NB4 (cell line): ENCODE data around the gene SERINC3.

Experiments
- CTCF ChIP-seq: IDR thresholded peaks from one replicate; pipeline ENCODE4 v1.5.1; 2012; ENCODE audit warnings: low read depth, low read length
- MYC ChIP-seq: IDR thresholded peaks from 2 replicates; pipeline ENCODE4 v1.6.1; 2011; ENCODE audit warnings: low read depth, low read length
- POLR2A ChIP-seq: IDR thresholded peaks from 2 replicates; pipeline ENCODE4 v1.6.1; 2011; ENCODE audit warnings: mild to moderate bottlenecking; ENCODE audit not compliant: insufficient read length; ENCODE audit errors: extremely low read depth
- TF ChIP-seq, protein P1 (sequence below): IDR thresholded peaks from 2 replicates; pipeline ENCODE4 v1.6.1; 2011; ENCODE audit warnings: low read depth, low read length

GRCh38 chr20:44504402-44505307 lies 17.2 kb downstream of the SERINC3 start:
- TF ChIP-seq POLR2A = no peak
- TF ChIP-seq CTCF = no peak
- TF ChIP-seq MYC = no peak
- TF ChIP-seq, protein P1, sequence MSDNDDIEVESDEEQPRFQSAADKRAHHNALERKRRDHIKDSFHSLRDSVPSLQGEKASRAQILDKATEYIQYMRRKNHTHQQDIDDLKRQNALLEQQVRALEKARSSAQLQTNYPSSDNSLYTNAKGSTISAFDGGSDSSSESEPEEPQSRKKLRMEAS = no peak
